ENCODE data around the gene GOSR2. TPM values are rescaled to one million over a fixed set of nuclear protein-coding genes. Genes with fewer than 3 reads are reported as not detected.

GOSR2 gene
- total RNA-seq, 1 experiment from 2014 or later: 53.5 TPM

DNA sequence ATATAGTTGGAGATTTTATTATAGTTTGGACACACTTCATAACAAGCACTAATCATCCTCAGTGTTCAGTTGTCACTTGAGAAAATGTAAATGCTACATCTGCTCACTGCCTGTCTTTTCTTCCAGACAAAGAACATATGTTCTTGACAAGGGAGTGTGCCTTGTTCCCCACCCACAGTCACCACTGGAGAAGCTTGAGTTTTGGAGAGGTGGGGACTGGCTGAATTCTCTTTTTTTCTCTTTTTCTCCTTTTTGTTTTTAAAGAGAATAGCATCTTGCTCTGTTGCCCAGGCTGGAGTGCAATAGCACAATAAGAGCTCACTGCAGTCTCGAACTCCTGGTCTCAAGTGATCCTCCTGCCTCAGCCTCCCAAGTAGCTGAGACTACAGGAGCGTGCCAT is 40.6 kb downstream of the GOSR2 start:
- Histone ChIP-seq H3K18ac (ENCODE audit: insufficient read length, low read depth, low read length) (no peak overlapping the region), H4K91ac (ENCODE audit: insufficient read length, low read depth, low read length) (no peak overlapping the region), H2BK20ac (ENCODE audit: low read depth, low read length, poor library complexity, severe bottlenecking) (no peak overlapping the region), H3K9ac (ENCODE audit: extremely low read depth, insufficient read length, low read length) (no peak overlapping the region), H3K23ac (ENCODE audit: insufficient read length, low read depth, low read length) (no peak overlapping the region), H3T11ph (ENCODE audit: low read length) (no peak overlapping the region), H4K20me1 (ENCODE audit: control insufficient read depth, insufficient read depth, insufficient read length) (no peaks in the 10 kb centered on the region), H2BK15ac (ENCODE audit: low read depth, low read length) (no peak overlapping the region), H4K8ac (replicated peaks; ENCODE audit: insufficient read length, low read depth, low read length) (no peak overlapping the region), H3K4me1 (ENCODE audit: insufficient read depth, low read length) (no peaks in the 10 kb centered on the region), H2AK5ac (ENCODE audit: insufficient read length, low read length) (no peak overlapping the region), H2BK5ac (ENCODE audit: insufficient read length, low read length) (no peak overlapping the region), H2BK120ac (ENCODE audit: low read depth, low read length, poor library complexity, severe bottlenecking) (no peak overlapping the region), H3K4ac (ENCODE audit: low read depth, low read length) (no peak overlapping the region), H2AFZ (ENCODE audit: low read length) (no peak overlapping the region), H3K9me3 (ENCODE audit: control insufficient read depth, low read depth, low read length) (no peaks in the 10 kb centered on the region), H4K5ac (ENCODE audit: insufficient read length, low read depth, low read length) (no peak overlapping the region), H3K79me2 (ENCODE audit: insufficient read depth, low read length) (no peaks in the 10 kb centered on the region), H3K14ac (ENCODE audit: insufficient read depth, low read length) (no peak overlapping the region), H3K56ac (ENCODE audit: insufficient read length, low read depth, low read length) (no peak overlapping the region), H3K79me1 (ENCODE audit: insufficient read depth, low read depth, low read length, poor library complexity, severe bottlenecking) (no peaks in the 10 kb centered on the region), H3K4me2 (ENCODE audit: insufficient read depth, insufficient read length, low read length) (no peak overlapping the region), H3K23me2 (ENCODE audit: insufficient read length, low read depth, low read length, poor library complexity, severe bottlenecking) (no peaks in the 10 kb centered on the region), H2BK12ac (ENCODE audit: insufficient read length, low read depth, low read length) (no peak overlapping the region), H3K27ac (ENCODE audit: insufficient read length, low read depth, low read length) (no peak overlapping the region), H3K27me3 (ENCODE audit: insufficient read depth, low read length) (no peaks in the 10 kb centered on the region; the same call in 1 of the 2 replicates)
- peaks cover 0 to 4% (median 3%) of the 10 kb centered on the region in 3 experiments; a peak in 2 of 7 replicates for H3K36me3 Mint-ChIP-seq (ENCODE audit: insufficient read depth in 1 of 3, low read depth in 3 of 3)
- peaks cover 66% of the 10 kb centered on the region for H3K27me3 Mint-ChIP-seq (ENCODE audit: low read depth)
- no peak overlapping the region for H3K27ac Mint-ChIP-seq
- H3K4me1 Mint-ChIP-seq: no peaks in the 10 kb centered on the region
- no CpG with 5 or more reads among the region's 2 CpGs for WGBS (ENCODE audit: extremely low coverage, insufficient read length, low lambda C conversion rate)
- H3K4me3 Mint-ChIP-seq: no peak overlapping the region
- TF ChIP-seq, protein P1, sequence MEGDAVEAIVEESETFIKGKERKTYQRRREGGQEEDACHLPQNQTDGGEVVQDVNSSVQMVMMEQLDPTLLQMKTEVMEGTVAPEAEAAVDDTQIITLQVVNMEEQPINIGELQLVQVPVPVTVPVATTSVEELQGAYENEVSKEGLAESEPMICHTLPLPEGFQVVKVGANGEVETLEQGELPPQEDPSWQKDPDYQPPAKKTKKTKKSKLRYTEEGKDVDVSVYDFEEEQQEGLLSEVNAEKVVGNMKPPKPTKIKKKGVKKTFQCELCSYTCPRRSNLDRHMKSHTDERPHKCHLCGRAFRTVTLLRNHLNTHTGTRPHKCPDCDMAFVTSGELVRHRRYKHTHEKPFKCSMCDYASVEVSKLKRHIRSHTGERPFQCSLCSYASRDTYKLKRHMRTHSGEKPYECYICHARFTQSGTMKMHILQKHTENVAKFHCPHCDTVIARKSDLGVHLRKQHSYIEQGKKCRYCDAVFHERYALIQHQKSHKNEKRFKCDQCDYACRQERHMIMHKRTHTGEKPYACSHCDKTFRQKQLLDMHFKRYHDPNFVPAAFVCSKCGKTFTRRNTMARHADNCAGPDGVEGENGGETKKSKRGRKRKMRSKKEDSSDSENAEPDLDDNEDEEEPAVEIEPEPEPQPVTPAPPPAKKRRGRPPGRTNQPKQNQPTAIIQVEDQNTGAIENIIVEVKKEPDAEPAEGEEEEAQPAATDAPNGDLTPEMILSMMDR (conservative IDR thresholded peaks at IDR 0.05): no peak
- H3K9me3 Mint-ChIP-seq: peaks cover 9 to 10% of the 10 kb centered on the region in 2 experiments; a peak in 4 of 5 replicates
- no peak for DNase-seq

Measured in H9 (cell line).